ENCODE measurements around the gene FBN2.

The FBN2 gene

DNA sequence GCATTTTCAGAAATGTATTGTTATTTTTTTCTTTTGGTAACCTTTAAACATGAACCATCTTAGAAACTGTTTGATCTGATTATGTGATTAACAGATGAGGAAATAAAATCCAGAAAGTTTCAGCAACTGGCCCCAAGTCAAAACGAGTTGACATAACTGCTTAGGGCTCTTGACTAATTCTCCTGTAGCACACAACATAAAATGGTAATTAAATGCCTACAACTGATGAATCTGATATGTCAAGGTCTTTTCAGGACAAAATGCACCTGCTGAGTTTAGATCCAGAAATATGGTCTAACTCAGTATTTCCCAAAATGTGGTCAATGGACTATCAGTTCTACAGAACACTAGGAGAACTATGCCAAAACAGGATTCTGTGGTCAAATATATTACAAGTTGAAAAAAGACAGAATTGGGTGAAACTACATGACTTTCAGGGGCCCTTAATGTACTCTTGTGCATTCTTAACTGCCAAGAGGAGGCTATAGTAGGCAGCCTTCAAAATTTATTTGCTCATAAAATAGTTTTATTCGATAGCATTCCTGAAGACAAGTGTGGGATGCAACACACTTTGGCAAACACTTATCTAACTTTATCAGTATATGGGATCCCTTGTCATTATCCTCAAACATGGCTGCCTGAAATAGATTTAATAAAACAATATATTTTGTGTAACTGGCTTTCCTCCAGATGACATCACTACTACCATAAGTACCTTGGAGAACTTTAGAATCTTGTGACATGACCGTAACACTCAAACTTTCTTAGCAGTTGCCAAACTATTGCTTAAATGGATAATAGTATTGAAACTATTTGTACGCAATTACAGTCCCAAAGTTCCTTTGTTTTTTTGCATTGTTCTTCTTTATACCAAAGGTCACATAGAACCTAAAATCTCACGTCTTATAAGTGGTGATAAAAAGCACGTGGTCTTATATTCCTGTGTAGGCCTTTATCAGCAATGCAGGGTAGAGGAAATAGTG lies 59.4 kb downstream of the FBN2 start:
- TF ChIP-seq GATA2 (IDR thresholded peaks at IDR 0.05; ENCODE audit: low read depth, low read length), result no peak
- no peak for TF ChIP-seq GATA3 (IDR thresholded peaks at IDR 0.05; ENCODE audit: low read depth, low read length)

DNA sequence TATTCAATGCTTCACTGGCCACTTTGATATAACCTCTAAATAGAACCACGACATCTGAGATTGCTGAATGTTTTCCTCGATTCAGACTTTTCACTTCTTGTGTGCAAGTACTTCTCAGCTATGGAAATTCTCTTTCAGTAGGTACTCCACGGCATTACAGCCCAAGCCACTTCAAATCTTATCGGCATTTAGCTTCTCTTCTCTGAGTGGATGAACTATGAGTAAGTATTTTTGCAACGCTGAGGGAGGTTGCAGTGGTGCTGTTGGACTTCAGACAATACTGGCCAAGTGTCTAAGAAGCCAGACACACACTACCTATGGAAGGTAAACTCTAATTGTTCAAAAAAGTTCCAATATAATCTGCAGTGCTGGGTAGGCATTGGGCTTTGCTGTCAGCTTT lies 60.1 kb downstream of the FBN2 start:
- no peak for TF ChIP-seq GATA3 (IDR thresholded peaks at IDR 0.05; ENCODE audit: low read depth, low read length)
- TF ChIP-seq GATA2 (IDR thresholded peaks at IDR 0.05; ENCODE audit: low read depth, low read length), result no peak

DNA sequence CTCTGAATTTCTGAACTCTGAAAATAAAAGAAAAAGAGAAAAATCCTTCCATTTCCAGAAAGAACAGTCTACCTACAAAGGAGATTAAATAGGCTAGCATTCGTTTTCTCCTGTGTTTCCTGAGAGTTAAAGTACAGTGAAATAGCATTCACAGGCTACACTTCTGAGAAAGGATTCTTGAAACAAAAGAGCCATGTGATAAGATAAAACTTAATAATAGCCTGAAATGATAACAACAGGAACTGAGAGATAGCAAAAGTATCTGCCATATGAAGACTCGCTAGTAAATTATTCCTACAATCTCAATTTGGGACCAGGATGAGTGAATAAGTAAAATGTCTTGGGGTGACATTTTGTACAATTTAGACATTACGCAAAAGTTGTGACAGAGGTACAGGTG lies 62.4 kb downstream of the FBN2 start:
- no peak for TF ChIP-seq GATA3 (IDR thresholded peaks at IDR 0.05; ENCODE audit: low read depth, low read length)
- TF ChIP-seq GATA2 (IDR thresholded peaks at IDR 0.05; ENCODE audit: low read depth, low read length), result no peak

DNA sequence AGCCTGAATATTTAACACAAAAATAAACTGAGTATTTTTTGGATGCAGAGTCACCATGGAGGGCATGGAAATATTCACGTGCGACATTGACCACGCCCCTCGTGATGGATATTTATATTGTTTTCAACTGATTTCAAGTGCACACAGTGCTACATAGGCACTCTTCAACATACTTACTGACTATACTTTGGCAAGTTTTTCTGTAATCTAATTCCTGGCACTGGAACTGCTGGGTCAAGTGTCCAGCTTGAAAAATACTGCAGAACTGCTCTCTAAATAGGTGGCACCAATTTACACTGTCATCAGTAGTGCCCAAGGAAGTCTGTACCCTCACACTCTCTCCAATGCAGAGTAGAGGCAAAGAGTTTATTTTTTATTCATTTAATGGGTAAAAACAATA lies 65.1 kb downstream of the FBN2 start:
- no peak for TF ChIP-seq GATA2 (IDR thresholded peaks at IDR 0.05; ENCODE audit: low read depth, low read length)
- TF ChIP-seq GATA3 (IDR thresholded peaks at IDR 0.05; ENCODE audit: low read depth, low read length), result no peak

DNA sequence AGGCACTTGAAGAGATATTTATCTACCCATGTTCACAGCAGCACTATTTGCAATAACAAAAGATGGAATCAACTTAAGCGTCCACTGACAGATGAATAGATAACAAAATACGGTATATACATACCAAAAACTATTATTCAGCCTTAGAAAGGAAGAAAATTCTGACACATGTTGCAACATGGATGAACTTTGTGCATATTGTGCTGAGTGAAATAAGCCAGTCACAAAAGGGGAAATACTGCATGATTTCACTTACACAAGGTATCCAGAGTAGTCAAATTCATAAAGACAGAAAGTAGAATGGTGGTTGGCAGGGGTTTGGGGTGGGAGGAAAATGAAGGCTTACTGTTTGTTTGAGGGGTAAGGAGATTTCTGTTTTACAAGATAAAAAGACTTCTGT lies 66.0 kb downstream of the FBN2 start:
- TF ChIP-seq GATA2 (IDR thresholded peaks at IDR 0.05; ENCODE audit: low read depth, low read length), result no peak
- no peak for TF ChIP-seq GATA3 (IDR thresholded peaks at IDR 0.05; ENCODE audit: low read depth, low read length)

DNA sequence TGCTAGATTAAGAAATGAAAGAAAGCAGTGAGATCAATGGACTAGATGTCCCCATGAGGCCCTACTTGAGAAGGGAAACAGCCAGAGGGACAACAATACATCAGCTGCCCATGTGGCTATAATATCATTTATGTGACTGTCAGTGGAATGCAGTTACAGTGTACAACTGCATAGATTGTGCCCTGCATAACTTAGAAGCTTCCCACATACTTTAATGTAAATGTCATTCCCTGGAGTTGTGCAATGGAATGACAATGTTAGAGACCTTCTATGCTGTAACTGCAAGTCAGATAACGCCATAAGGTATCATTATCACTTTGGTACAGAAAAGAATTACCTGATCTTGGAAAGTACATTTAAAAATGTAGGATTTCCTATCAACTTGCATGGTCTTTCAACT lies 67.4 kb downstream of the FBN2 start:
- no peak for TF ChIP-seq GATA3 (IDR thresholded peaks at IDR 0.05; ENCODE audit: low read depth, low read length)
- no peak for TF ChIP-seq GATA2 (IDR thresholded peaks at IDR 0.05; ENCODE audit: low read depth, low read length)

DNA sequence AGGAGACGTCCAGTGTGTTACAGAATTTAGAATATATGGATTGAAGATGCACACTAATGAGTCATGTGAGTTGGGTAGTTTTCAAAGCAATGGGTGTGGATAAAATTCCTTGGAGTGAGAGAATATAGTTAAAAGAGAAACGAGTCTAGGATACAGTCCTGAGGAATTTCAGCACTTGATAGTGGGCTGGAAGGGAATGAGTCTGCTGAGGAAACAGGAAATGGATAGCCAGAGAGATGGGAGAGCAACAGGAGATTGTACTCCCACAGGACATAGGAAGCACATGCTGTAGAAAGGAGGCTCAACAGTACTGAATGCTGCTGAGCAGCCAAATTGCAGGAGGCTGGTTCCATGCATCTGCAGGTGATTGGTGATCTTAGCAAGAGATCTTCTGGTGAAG lies 68.1 kb downstream of the FBN2 start:
- TF ChIP-seq GATA2 (IDR thresholded peaks at IDR 0.05; ENCODE audit: low read depth, low read length) (no peak), GATA3 (IDR thresholded peaks at IDR 0.05; ENCODE audit: low read depth, low read length) (no peak)

DNA sequence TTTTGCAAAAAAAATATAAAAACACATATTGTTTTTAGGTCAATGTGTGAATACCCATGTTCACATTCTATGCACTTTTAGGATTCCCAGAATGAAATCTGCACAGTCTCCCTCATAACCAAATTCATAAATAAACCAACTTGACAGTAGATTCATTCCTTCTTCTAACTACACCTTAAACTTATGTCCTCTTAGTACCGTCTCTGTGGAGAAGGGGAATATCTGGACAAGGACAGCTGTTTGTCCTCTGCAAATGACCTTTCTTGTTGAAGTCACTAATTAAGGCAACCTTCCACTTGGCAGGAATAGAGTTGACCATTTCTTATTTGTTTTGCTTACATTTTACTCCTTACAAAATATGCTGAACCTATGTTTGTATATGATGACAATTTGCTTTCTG lies 71.1 kb downstream of the FBN2 start:
- TF ChIP-seq GATA2 (IDR thresholded peaks at IDR 0.05; ENCODE audit: low read depth, low read length), result no peak
- TF ChIP-seq GATA3 (IDR thresholded peaks at IDR 0.05; ENCODE audit: low read depth, low read length), result no peak

DNA sequence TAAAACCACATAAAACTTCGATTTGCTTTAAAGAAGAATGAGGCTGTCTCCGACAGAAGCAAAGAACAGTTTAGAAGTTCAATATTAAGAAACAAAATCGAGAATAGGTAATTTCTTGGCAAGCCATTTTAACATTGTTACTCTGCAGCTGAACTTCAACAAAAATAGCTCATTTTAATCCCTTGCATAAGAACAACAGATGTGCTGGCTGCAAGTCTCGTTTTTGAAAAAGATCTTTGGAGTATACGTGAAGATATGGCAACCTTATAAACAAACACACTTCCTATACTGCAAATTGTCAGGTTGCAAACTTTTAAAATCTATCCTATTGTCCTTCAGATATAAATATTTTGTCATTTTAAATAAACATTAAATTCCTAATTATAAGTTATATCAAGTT lies 71.5 kb downstream of the FBN2 start:
- no peak for TF ChIP-seq GATA3 (IDR thresholded peaks at IDR 0.05; ENCODE audit: low read depth, low read length)
- no peak for TF ChIP-seq GATA2 (IDR thresholded peaks at IDR 0.05; ENCODE audit: low read depth, low read length)

DNA sequence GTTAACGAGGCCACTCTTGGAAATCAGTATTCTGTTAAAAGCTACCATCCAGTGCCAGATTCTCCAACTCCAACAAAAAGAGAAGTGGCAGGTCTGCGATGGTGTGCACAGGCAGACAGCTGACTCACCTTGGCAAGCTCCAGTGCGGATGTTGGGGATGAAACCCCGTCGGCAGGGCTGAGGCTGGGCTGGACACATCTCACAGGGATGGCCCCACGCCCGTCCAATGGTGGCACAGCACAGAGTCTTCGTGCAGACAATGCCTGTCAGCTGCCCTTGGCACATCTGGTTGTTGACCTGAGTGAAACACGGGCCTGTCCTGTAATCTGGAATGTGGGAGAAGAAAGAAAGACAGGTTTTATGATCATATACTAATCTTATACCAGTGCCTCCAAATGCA lies 73.4 kb downstream of the FBN2 start:
- no peak for TF ChIP-seq GATA3 (IDR thresholded peaks at IDR 0.05; ENCODE audit: low read depth, low read length)
- no peak for TF ChIP-seq GATA2 (IDR thresholded peaks at IDR 0.05; ENCODE audit: low read depth, low read length)

DNA sequence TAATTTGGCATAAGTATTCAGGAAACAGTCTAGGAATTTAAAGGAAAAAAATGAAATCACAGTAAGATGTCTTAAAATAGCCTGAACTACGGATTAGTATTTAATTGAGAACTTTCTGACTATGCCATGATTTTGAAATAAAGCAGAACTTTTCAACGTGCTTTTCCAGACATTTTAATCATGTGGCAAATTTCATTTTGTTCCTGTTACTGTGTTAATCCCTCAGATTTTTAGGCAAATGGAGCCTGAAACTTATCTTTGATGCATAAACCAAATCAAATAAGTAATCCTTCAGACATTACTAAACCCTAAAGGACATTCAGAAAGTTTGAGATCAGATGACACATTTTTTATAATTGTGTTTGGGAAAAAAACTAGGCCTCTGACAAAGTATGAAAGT lies 75.7 kb downstream of the FBN2 start:
- TF ChIP-seq GATA2 (IDR thresholded peaks at IDR 0.05; ENCODE audit: low read depth, low read length) (no peak), GATA3 (IDR thresholded peaks at IDR 0.05; ENCODE audit: low read depth, low read length) (no peak)

DNA sequence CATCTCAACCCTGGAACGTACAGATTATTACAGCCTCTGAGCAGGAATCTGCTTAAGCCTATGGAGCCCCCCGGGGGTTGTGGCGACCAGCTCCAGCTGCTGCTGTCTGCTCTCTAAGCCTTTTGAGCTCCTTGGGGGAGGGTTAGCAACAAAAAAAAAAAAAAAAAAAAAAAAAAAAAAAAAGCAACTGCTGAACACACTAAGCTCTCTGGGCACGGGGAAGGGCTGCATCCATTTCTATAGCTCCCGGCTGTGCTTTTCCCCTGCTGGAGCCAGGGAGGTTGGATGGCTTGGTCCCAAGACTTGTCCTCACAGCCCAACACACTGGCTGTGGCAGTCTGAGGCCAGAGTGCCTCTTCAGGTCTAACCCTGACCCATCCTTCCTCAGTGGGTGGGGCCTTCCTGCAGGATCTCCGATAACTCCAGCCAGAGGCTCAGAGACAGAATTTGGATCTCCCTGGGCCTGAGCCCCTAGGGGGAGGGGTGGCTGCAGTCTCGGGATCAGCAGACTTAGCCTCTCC lies 82.1 kb downstream of the FBN2 start:
- TF ChIP-seq GATA2 (IDR thresholded peaks at IDR 0.05; ENCODE audit: low read depth, low read length) (no peak), GATA3 (IDR thresholded peaks at IDR 0.05; ENCODE audit: low read depth, low read length) (no peak)

DNA sequence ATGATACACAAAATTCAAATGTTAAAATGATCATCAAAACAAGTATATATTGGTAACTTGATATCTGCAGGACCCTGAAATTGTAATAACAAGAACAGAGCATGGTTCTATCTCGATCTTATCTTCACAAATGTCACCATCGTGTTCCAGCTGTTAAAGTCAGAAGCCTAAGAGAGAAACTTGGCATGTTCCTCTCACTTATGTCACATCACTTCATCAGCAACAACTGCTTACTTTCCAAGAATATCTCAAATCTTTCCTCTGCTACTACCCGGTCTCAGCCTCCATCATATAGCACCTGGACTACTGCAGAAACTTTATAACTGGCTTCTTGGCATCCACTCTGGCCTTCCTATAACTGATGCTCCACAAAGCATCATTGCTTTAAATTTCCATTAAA lies 84.9 kb downstream of the FBN2 start:
- TF ChIP-seq GATA3 (IDR thresholded peaks at IDR 0.05; ENCODE audit: low read depth, low read length) (no peak), GATA2 (IDR thresholded peaks at IDR 0.05; ENCODE audit: low read depth, low read length) (no peak)

DNA sequence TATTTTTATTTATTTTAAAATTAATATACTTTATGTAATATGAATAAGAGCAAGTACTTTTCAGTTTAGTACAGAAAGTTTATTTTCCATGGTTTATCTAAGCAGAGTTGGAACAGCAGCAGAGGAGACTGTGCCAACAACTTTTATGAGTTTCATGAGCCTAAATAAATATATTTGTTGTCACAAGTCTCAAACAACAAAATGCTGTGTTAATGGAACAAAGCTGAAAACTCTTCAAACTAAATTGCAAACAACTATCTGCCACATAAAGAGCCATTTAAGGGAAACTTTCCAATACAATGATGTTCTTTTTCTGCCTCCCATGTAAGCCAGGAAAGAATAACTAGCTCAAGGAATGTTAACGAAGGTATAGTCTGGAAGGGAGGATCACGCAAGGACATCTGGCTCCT lies 96.1 kb downstream of the FBN2 start:
- no peak for TF ChIP-seq GATA3 (IDR thresholded peaks at IDR 0.05; ENCODE audit: low read depth, low read length)

DNA sequence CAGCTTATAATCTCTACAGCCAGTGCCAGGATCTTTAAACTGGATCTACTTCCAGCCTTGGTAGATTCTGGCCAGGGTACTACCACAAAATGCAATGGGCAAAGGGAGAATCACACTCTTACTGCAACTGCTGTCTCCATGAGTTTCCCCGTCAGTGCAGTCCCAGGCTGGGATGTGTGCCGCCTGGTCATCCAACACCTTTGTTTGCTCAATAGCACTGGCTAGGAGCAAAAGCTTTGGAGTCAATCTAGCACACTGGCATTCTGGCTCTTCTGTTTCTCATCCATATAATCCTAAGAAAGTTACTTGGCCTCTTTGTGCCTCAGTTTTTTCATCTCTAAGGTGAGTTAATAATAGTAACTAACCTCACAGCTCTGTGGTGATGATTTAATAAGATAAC lies 96.9 kb downstream of the FBN2 start:
- no peak for TF ChIP-seq GATA2 (IDR thresholded peaks at IDR 0.05; ENCODE audit: low read depth, low read length)
- no peak for TF ChIP-seq GATA3 (IDR thresholded peaks at IDR 0.05; ENCODE audit: low read depth, low read length)

Data from SH-SY5Y (cell line).